Caco-2 (cell line): ENCODE data around the gene OR52E8. TPM values are rescaled to one million over a fixed set of nuclear protein-coding genes. Genes with fewer than 3 reads are reported as not detected.

Source experiments
- BruUV-seq: library from RNA; stranded (reverse); fragments of 400-500 nt; replicated peaks from 2 replicates; lab custom pipeline; 2021; lab: Mats Ljungman, UMichigan
- CTCF ChIA-PET: fragments of 300-600 bp; sonication (Branson Sonifier 250); formaldehyde crosslinking; loops from one replicate; lab custom pipeline; 2022; ENCODE audit warnings: antibody characterized with exemption; lab: Charles Lee
- POLR2A ChIA-PET: fragments of 300-600 bp; sonication (Branson Sonifier 250); formaldehyde crosslinking; loops from one replicate; lab custom pipeline; 2022; ENCODE audit warnings: antibody characterized with exemption; lab: Charles Lee
- DNase-seq, 2 experiments: peaks; one replicate each; pipeline versions ENCODE4 v3.0.0 to v3.0.0-alpha.2; 2020 to 2022
- H3K27me3 ChIP-seq: replicated peaks from 2 replicates; pipeline ENCODE4 v1.6.0; 2011; ENCODE audit warnings: low read length; ENCODE audit not compliant: control insufficient read depth, insufficient read depth
- H3K36me3 ChIP-seq: 2 replicates; pipeline ENCODE4 v1.5.1; 2011; ENCODE audit warnings: low read length; ENCODE audit not compliant: control insufficient read depth, insufficient read depth
- H3K4me1 ChIP-seq: fragments of 250-450 bp; sonication (Bioruptor Pico); 2 replicates; pipeline ENCODE4 v1.5.1; 2020; ENCODE audit warnings: mild to moderate bottlenecking
- H3K4me3 ChIP-seq: 2 replicates; pipeline ENCODE4 v1.5.1; 2011; ENCODE audit warnings: low read depth, mild to moderate bottlenecking, control low read depth, low read length
- H3K9me3 ChIP-seq: fragments of 250-450 bp; sonication (Bioruptor Pico); 2 replicates; pipeline ENCODE4 v1.5.1; 2020; ENCODE audit warnings: mild to moderate bottlenecking, moderate library complexity
- H3K27ac Mint-ChIP-seq: one replicate; pipeline ENCODE4 v1.8.0; 2022; ENCODE audit warnings: mixed read lengths; ENCODE audit not compliant: unreplicated experiment
- H3K27me3 Mint-ChIP-seq: one replicate; pipeline ENCODE4 v1.8.0; 2022; ENCODE audit warnings: mixed read lengths; ENCODE audit not compliant: insufficient read depth, unreplicated experiment
- H3K36me3 Mint-ChIP-seq: one replicate; pipeline ENCODE4 v1.8.0; 2022; ENCODE audit warnings: mild to moderate bottlenecking, mixed read lengths; ENCODE audit not compliant: insufficient read depth, unreplicated experiment
- H3K4me1 Mint-ChIP-seq: one replicate; pipeline ENCODE4 v1.8.0; 2022; ENCODE audit warnings: low read depth, mixed read lengths; ENCODE audit not compliant: unreplicated experiment
- H3K4me3 Mint-ChIP-seq: one replicate; pipeline ENCODE4 v1.8.0; 2022; ENCODE audit warnings: mild to moderate bottlenecking, moderate library complexity, mixed read lengths; ENCODE audit not compliant: unreplicated experiment
- H3K9me3 Mint-ChIP-seq: one replicate; pipeline ENCODE4 v1.8.0; 2022; ENCODE audit warnings: mixed read lengths; ENCODE audit not compliant: unreplicated experiment
- intact Hi-C: fragments of 100-400 bp; cut with micrococcal nuclease; formaldehyde crosslinking; loops from one replicate; pipeline ENCODE4 v1.10.0; 2022; ENCODE audit not compliant: unreplicated experiment
- total RNA-seq: library from RNA; stranded (reverse); gene quantifications from 2 replicates; pipeline ENCODE4 v1.2.3, GENCODE V29; 2022
- TF ChIP-seq, protein P1 (sequence below), 2 experiments: fragments of 200-600 bp in 1 of 2; IDR thresholded peaks; 1 replicate in 1 of 2; 2 replicates in 1 of 2; pipeline versions ENCODE4 v1.5.1 to v1.8.0; 2011 to 2022; ENCODE audit warnings: antibody characterized with exemption in 1 of 2, control low read depth in 1 of 2, inconsistent platforms in 1 of 2, low read depth in 1 of 2, low read length in 1 of 2, mild to moderate bottlenecking in 1 of 2, moderate library complexity in 1 of 2; ENCODE audit not compliant: insufficient read depth in 1 of 2, severe bottlenecking in 1 of 2, unreplicated experiment in 1 of 2

OR52E8 gene
- total RNA-seq, 1 experiment from 2014 or later: not detected

DNA sequence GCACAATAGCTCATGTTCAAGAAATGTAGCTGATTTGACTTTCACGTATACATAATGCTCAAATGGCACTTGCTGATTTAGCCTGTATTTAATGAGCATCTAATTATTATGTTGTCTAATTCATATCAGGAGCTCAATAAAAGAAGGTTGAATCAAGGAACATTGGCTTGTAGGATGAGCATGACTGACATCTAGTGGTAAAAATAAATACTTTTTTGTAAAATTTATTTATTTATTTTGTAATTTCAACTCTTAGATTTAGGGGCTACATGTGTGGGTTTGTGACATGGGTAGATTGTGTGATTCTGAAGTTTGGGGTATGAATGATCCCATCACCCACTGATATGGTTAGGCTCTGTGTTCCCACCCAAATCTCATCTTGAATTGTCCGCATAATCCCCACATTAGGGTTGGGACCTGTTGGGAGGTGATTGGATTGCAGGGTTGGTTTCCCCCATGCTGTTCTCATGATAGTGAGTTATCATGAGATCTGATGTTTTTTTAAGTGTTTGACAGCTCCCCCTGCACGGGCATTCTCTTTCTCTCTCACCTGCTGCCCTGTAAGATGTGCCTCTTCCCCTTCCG lies 33.8 kb upstream of the OR52E8 start:
- no peak overlapping the region for H3K4me3 Mint-ChIP-seq
- intact Hi-C loops: loop anchor here (1.0 to 10.0 kb wide), 4 partner anchors 23 to 417 kb away; partner anchors contain the start of gene OR52N2
- BruUV-seq: no TSS peak

DNA sequence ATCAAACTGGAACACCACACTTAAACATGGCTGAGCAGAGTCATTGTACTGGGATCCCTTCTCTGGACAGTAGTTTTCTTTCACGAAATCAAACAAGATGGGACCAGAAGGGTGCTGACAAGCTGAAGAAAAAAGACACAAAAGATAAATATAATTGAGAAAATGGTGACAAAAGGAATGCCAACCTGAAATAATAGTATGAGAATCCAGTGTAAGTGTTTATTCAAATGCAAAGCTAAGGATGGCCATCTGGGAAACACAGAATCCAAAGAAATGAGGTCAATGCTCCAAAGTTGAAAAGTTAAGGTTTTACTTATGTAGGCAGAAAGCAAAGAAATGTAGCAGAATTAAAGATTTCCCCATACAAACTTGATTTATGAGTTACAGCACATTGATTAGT lies 30.2 kb upstream of the OR52E8 start:
- DNase-seq: no peak
- TF ChIP-seq, protein P1, sequence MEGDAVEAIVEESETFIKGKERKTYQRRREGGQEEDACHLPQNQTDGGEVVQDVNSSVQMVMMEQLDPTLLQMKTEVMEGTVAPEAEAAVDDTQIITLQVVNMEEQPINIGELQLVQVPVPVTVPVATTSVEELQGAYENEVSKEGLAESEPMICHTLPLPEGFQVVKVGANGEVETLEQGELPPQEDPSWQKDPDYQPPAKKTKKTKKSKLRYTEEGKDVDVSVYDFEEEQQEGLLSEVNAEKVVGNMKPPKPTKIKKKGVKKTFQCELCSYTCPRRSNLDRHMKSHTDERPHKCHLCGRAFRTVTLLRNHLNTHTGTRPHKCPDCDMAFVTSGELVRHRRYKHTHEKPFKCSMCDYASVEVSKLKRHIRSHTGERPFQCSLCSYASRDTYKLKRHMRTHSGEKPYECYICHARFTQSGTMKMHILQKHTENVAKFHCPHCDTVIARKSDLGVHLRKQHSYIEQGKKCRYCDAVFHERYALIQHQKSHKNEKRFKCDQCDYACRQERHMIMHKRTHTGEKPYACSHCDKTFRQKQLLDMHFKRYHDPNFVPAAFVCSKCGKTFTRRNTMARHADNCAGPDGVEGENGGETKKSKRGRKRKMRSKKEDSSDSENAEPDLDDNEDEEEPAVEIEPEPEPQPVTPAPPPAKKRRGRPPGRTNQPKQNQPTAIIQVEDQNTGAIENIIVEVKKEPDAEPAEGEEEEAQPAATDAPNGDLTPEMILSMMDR (IDR thresholded peaks at IDR 0.05; ENCODE audit: insufficient read depth in 1 of 2, low read depth in 1 of 2, low read length in 1 of 2, severe bottlenecking in 1 of 2, unreplicated experiment in 1 of 2): no peak
- Mint-ChIP-seq H3K4me1 (no peaks in the 10 kb centered on the region), H3K9me3 (no peaks in the 10 kb centered on the region), H3K27ac (no peak overlapping the region), H3K36me3 (no peaks in the 10 kb centered on the region), H3K27me3 (peaks cover 5% of the 10 kb centered on the region), H3K4me3 (no peak overlapping the region)
- CTCF ChIA-PET: no interaction called here
- POLR2A ChIA-PET: no interaction called here
- Histone ChIP-seq H3K36me3 (no peaks in the 10 kb centered on the region), H3K4me1 (no peaks in the 10 kb centered on the region), H3K27me3 (no peaks in the 10 kb centered on the region; the same call in 1 of the 2 replicates), H3K9me3 (no peaks in the 10 kb centered on the region), H3K4me3 (no peak overlapping the region)
- intact Hi-C loops: no loop called here
- BruUV-seq: no TSS peak

More for the DNA sequence above, 33.8 kb upstream of the OR52E8 start:
- H3K27ac Mint-ChIP-seq: no peak overlapping the region
- no peaks in the 10 kb centered on the region for H3K27me3 ChIP-seq
- H3K9me3 Mint-ChIP-seq: no peaks in the 10 kb centered on the region
- H3K9me3 ChIP-seq: no peaks in the 10 kb centered on the region
- no peaks in the 10 kb centered on the region for H3K4me1 Mint-ChIP-seq
- no peaks in the 10 kb centered on the region for H3K36me3 ChIP-seq
- no peaks in the 10 kb centered on the region for H3K4me1 ChIP-seq
- peaks cover 10% of the 10 kb centered on the region for H3K27me3 Mint-ChIP-seq
- TF ChIP-seq, protein P1 (IDR thresholded peaks at IDR 0.05; ENCODE audit: insufficient read depth in 1 of 2, low read depth in 1 of 2, low read length in 1 of 2, severe bottlenecking in 1 of 2, unreplicated experiment in 1 of 2): peak; percentile 48 to 58
- no peak overlapping the region for H3K4me3 ChIP-seq
- ChIA-PET CTCF (interaction anchor here (0.7 to 1.4 kb wide), 2 partner anchors 206 to 291 kb away, joined by 3 to 9 read pairs; partner anchors contain the start of gene TRIM5), POLR2A (interaction anchor here (0.5 kb wide), 1 partner anchor 9 kb away, joined by 3 read pairs; no protein-coding TSS in a partner anchor)
- no peak for DNase-seq
- H3K36me3 Mint-ChIP-seq: no peaks in the 10 kb centered on the region

DNA sequence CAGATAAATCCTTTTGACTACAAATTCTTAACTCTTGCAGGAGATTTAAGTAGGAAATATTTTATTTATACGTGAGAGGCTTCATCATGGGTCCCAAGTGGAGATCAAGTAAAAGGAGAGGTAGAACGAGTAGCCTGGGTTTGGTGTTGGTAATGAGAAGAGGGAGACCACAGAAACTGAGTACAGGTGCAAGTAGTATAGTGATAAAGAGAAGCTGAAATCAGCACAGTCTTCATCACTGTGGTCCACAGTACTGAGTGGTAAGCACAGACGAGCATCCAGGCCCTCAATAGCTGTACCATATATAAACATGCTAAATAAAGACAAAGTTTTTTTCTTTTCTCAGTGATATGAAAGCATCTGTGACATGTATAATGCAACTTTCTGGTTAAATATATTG lies 29.7 kb upstream of the OR52E8 start:
- ChIA-PET POLR2A (no interaction called here), CTCF (no interaction called here)
- Mint-ChIP-seq H3K4me3 (no peak overlapping the region), H3K27ac (no peak overlapping the region), H3K4me1 (no peaks in the 10 kb centered on the region), H3K9me3 (no peaks in the 10 kb centered on the region), H3K27me3 (peaks cover 8% of the 10 kb centered on the region), H3K36me3 (no peaks in the 10 kb centered on the region)
- Histone ChIP-seq H3K4me3 (no peak overlapping the region), H3K27me3 (no peaks in the 10 kb centered on the region; the same call in 1 of the 2 replicates), H3K4me1 (no peaks in the 10 kb centered on the region), H3K9me3 (no peaks in the 10 kb centered on the region), H3K36me3 (no peaks in the 10 kb centered on the region)
- TF ChIP-seq, protein P1 (IDR thresholded peaks at IDR 0.05; ENCODE audit: insufficient read depth in 1 of 2, low read depth in 1 of 2, low read length in 1 of 2, severe bottlenecking in 1 of 2, unreplicated experiment in 1 of 2): no peak
- BruUV-seq: no TSS peak
- DNase-seq: no peak
- intact Hi-C loops: no loop called here
